GM21717 (cell line): ENCODE data around the gene GPS1.

Experiments used
- ATAC-seq: cut with Tn5 transposase; IDR thresholded peaks from one replicate; pipeline ENCODE4 v1.9.1; 2021; ENCODE audit warnings: mild to moderate bottlenecking, moderate library complexity; ENCODE audit not compliant: unreplicated experiment

Gene GPS1

GRCh38 chr17:82086941-82087906 lies 35.5 kb downstream of the GPS1 start:
- ATAC-seq = no peak

DNA sequence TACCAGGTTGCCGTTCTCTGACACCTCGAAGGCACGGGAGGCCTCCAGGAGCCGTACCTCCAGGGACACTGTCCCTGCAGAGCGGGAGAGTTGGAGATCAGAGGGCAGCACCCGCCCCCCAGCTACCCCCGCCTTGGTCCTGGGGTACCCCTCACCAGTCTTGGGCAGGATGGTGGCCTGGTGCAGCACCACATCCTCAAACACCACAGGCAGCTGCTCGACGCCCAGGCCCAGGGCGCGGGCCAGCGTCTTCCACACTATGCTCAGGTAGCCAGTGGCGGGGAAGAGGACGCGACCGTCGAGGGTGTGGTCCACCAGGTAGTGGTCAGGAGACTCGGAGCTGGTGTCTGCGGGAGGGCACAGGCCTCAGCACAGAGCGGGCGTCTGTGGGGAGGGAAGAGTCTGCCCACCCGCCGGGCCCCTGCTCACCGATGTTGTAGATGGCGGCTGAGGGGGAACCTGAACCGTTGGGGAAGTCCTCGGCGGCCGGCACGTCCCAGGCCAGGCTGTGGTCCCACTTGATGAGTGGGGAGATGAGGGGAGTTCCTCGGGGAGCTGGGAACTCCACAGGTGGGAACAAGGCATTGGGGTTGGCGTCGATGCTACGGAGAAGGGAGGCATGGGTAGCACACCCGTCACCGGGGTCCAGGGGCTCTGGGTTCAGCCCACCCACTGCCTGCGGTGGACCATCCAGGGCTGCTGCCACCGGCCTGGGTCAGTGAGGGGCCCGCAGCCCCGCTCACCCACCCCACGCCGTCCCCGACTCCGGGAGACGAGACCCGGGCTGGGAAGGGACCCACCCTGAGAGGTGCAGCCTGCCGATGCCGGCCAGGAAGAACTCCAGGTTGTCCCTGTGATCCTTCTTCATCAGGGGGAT lies 36.5 kb downstream of the GPS1 start:
- ATAC-seq = no peak

DNA sequence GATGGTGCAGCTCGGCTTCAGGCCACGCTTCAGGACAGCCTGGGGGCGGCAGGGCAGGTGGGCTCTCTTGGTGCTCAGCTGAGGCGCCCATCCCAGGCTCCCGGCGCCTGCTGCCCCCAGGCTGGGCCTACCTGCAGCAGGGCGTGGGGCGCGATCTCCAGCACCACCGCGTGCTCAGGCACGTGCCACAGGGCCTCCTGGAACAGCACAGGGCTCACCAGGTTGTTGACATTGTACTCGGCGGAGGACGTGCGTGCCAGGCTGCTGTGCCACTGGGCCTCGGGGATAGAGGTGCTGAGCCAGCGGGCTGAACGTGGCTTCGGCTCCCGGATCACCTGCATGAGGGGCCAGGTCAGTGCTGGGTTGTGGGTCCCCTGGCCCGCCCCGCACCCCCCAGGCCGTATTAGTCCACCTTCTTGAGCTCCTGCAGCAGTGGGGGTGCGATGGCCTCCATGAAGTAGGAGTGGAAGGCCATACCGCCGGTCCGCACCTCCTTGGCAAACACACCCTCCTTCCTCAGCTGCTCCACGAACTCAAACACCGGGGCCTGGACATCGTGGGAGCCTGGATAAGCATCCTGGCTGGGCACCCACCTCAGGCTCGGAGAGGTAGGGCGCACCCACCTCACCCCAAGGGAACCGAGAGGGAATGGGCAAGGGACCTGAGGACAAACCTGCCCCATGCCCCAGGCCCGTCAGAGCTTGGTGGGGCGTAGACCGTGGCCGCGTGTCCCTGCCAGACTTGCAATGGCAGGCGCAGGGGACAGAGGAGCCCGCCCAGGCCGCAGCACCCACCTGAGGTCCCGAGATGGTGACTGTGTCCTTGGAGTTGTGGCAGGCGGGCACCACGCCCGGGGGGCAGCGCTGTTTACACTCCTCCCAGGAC lies 37.4 kb downstream of the GPS1 start:
- ATAC-seq = no peak

DNA sequence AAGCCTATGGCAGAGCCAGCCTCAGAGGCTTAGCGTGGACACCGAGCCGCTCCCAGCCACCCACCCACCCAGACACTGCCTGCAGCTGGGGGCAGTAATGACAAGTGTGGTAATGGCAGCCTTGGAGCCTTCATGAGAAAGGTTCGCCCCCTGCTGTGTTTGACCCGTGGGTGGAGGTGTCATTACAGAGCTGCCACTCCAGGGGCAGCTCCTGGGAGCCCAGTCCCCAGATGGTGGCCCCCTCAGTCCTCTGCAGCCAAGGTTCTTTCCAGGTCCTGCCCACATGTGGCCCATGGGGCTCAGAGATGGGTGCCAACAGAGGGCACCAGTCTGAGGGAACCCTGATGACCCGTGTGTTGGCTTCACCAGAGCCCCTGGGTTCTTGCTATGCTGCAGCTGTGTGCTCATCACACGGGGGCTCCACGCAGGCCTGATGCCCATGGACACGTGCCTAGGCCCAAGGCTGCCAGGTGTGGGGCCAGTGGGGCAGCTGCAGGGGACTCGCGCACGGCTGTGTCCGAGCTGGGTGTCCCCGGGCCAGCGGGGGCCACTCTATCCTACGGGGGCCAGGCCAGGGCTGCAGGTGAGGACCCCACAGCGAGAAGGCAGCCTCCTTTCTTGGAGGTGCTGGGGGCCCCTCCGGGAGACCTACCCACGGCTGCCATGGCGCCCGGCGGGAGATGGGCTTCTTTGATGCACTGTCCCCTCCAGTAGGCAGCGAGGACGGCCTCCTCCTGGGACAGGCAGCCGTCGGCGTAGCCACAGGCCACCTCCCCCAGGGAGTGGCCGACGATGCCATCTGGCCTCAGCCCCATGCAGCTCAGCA lies 38.2 kb downstream of the GPS1 start:
- ATAC-seq = no peak

DNA sequence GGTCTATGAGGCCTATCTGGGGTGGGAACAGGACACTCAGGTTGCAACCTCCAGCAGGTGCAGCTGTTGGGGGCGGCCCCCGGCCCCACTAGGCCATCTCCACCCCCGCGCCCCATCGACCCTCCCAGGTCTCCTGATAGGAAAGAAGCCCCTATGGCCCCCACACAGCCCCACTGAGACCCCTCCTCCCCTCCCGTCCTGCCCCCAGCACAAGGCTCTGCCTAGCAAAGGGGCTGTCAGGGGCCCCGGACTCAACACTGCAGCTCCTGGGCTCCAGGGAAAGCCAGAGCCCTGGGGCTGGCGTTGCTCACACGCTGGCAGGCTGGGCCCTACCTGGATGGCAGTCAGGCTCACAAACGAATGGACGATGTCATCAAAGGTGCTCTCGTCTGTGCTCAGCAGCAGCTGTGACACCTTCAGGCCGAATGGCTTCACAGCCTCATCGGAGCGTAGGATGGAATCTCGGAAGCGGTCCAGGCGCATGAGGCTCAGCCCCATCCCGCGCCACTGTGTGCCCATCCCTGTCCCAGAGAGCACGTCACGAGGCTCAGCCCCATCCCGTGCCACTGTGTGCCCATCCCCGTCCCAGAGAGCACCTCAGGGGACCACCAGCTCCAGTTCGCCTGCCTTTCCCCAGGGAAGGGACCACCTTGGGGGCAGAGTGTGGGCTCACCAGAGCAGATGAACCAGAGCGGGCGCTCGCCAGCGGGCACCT lies 39.0 kb downstream of the GPS1 start:
- no peak for ATAC-seq

GRCh38 chr17:82091264-82092066 lies 39.8 kb downstream of the GPS1 start:
- ATAC-seq = no peak

- no peak for ATAC-seq
These were observed 40.4 kb downstream of the GPS1 start for GRCh38 chr17:82092094-82092586.

DNA sequence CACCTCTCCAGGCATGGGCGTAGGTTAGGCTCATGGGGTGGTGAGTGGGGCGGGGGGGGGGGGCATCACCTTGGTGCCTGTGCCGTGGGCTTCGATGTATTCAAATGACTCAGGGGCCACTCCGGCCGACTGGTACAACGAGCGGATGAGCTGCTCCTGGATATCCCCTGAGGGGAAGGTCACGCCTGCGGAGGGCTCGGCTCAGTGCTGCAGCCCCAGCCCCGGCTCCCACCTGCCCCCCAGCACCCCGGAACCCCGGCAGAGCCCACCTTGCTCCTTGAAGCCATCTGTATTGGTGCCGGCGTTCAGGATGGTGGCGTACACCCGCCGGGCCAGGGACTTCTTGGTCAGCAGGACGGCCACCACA lies 40.9 kb downstream of the GPS1 start:
- no peak for ATAC-seq

DNA sequence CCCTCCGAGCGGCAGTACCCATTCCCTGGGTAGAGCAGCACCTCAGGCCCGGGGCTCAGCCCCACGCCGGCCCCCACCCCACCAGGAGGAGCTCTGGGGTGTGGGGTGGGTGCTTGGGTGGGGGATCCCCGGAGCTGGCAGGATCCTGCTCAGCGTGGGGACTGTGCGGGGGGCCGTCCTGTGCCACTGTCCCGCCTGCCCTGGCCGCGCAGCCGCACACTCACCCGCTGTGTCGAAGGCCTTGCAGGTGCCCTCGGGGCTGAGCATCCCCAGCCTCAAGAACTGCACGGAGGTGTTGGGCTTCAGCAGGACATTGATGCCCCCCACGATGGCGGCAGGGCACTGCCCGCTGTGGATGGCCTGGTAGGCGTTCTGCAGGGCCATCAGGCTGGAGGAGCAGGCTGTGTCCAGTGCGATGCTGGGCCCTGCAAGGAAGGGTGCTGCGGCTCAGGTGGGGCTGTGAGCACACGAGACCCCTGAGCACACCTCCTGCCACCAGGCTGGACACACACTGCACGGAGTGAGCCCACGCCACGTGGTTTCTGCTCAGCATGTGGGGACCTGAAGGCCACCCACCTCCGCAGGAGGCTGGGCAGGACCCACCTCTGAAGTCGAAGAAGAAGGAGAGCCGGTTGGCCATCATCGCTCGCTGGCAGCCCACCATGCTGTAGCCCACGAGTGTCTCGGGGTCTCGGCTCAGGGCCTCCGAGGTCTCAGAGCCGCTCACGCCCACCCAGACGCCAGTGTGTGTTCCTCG lies 41.5 kb downstream of the GPS1 start:
- ATAC-seq = no peak

DNA sequence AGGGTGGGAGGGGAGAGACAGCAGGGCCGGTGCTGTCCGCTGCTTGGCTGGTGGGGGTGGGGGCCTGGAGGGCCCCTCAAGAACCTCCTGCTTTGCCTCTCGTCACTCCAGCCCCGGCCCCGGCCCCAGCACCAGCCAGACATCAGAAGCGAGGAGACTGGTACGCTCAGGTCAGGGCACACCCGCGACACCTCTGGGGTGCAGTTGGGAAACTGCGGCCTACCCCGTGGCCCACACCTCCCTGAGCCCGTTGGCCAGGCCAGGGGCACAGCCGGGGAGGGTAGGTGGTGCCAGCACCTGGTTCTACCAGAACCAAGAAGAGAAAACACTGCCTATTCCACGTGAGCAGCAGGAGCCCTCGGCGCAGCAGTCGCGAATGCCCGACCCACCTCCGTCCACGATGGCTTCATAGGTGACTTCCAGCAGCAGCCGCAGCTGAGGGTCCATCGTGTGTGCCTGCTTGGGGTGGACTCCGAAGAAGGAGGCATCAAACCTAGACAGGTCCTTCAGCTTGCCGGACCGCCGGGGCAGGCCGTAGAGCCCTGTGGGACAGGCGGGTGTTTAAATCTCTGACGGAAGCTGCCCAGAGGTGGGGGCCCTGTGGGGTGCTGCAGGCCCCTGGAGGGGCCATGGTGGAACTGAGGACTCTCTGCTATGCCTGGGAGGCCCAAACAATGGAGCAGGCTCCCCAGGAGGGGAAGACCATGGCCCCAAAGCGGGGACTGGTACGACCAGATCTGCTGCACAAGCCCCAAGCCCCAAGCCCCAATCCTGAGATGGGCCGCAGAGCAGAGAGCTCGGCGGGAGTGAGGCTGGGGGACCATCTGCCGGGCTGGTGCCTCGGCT lies 43.5 kb downstream of the GPS1 start:
- ATAC-seq = no peak

GRCh38 chr17:82095777-82096708 lies 44.3 kb downstream of the GPS1 start:
- ATAC-seq = no peak

- ATAC-seq = no peak
These were observed 45.0 kb downstream of the GPS1 start for GRCh38 chr17:82096709-82097183.

DNA sequence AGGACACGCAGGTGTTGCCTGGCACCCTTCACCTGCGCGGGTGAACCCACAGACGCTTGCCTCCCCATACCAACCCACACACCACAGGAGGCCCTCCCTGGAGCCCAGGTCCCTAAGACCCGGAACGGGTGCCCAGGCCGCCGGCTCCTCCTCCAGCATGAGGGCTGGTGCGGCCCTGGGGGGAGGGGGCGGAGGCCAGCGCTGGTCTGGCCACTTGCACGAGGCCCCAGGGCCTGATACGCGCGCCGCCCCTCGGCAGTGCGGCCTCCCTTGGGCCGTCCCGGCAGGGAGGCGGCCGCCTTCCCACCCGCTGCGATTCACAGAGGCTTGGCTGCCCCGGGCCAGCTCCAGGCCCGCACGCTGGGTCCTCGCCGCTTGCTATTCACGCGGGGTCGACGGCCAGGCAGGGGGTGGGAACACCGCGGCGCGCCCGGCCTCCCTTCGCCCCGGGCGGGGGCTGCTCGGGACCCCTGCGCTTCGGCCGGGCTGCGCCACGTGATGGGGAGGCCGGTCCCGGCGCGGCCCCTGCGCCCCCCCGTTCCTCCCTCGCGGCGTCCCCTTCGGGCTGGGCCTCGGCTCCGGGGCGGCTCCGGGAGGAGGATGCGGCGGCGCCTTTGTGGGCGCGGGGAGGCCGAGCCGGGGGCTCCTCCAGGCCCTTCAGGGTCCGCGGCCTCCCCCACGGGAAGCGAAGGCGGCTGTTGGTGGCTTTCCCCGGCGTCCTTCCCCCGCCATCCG lies 45.7 kb downstream of the GPS1 start:
- ATAC-seq = peak; percentile 0

GRCh38 chr17:82097919-82098168 lies 46.1 kb downstream of the GPS1 start:
- ATAC-seq = no peak
